ENCODE measurements around the gene SAMD11.

SAMD11 gene

GRCh38 chr1:928825-929661, 5.3 kb downstream of the SAMD11 start:
- Histone ChIP-seq H3K27me3 (ENCODE audit: insufficient read depth, poor library complexity, severe bottlenecking) (peaks cover 17% of the 10 kb centered on the region), H3K4me3 (replicated peaks; ENCODE audit: insufficient read depth, low read length) (no peak overlapping the region), H3K27ac (replicated peaks) (no peak overlapping the region)
- TF ChIP-seq POLR2AphosphoS5 (IDR thresholded peaks at IDR 0.05; ENCODE audit: low read depth) (no peak), CTCF (IDR thresholded peaks at IDR 0.05; ENCODE audit: insufficient read depth, low read length) (no peak), GABPA (IDR thresholded peaks at IDR 0.05; ENCODE audit: low read depth) (no peak), SPI1 (IDR thresholded peaks at IDR 0.05; ENCODE audit: borderline replicate concordance, low read depth) (no peak), REST (IDR thresholded peaks at IDR 0.05; ENCODE audit: insufficient replicate concordance, low read depth) (no peak)
- DNase-seq (ENCODE audit: low read depth in 1 of 2, low spot score in 1 of 2): no peak

- Histone ChIP-seq H3K27ac (replicated peaks) (no peak overlapping the region), H3K27me3 (ENCODE audit: insufficient read depth, poor library complexity, severe bottlenecking) (peaks cover 12% of the 10 kb centered on the region), H3K4me3 (replicated peaks; ENCODE audit: insufficient read depth, low read length) (no peak overlapping the region)
- TF ChIP-seq CTCF (IDR thresholded peaks at IDR 0.05; ENCODE audit: insufficient read depth, low read length) (no peak), REST (IDR thresholded peaks at IDR 0.05; ENCODE audit: insufficient replicate concordance, low read depth) (no peak), SPI1 (IDR thresholded peaks at IDR 0.05; ENCODE audit: borderline replicate concordance, low read depth) (no peak), GABPA (IDR thresholded peaks at IDR 0.05; ENCODE audit: low read depth) (no peak), POLR2AphosphoS5 (IDR thresholded peaks at IDR 0.05; ENCODE audit: low read depth) (no peak)
- no peak for DNase-seq (ENCODE audit: low read depth in 1 of 2, low spot score in 1 of 2)
Observed at GRCh38 chr1:929712-930632, 6.2 kb downstream of the SAMD11 start.

GRCh38 chr1:930633-931138, 7.0 kb downstream of the SAMD11 start:
- DNase-seq (ENCODE audit: low read depth in 1 of 2, low spot score in 1 of 2): no peak
- TF ChIP-seq CTCF (IDR thresholded peaks at IDR 0.05; ENCODE audit: insufficient read depth, low read length) (no peak), POLR2AphosphoS5 (IDR thresholded peaks at IDR 0.05; ENCODE audit: low read depth) (no peak), SPI1 (IDR thresholded peaks at IDR 0.05; ENCODE audit: borderline replicate concordance, low read depth) (no peak), REST (IDR thresholded peaks at IDR 0.05; ENCODE audit: insufficient replicate concordance, low read depth) (no peak), GABPA (IDR thresholded peaks at IDR 0.05; ENCODE audit: low read depth) (no peak)
- peaks cover 8% of the 10 kb centered on the region for H3K27me3 ChIP-seq (ENCODE audit: insufficient read depth, poor library complexity, severe bottlenecking)
- no peak overlapping the region for H3K27ac ChIP-seq (replicated peaks)
- H3K4me3 ChIP-seq (replicated peaks; ENCODE audit: insufficient read depth, low read length): no peak overlapping the region
